ENCODE results near the gene VSTM2L. TPM values are rescaled to one million over a fixed set of nuclear protein-coding genes. Genes with fewer than 3 reads are reported as not detected.

Gene VSTM2L
- total RNA-seq, 1 donor from 2014 or later = 0.29 TPM

- H3K4me1 Mint-ChIP-seq (ENCODE audit: low read depth) = peaks cover 14% of the 10 kb centered on the region
- no peaks in the 10 kb centered on the region for H3K36me3 Mint-ChIP-seq (ENCODE audit: low read depth)
- DNase-seq (ENCODE audit: low spot score) = no peak
- no peak overlapping the region for H3K27ac Mint-ChIP-seq
- intact Hi-C loops (cut with micrococcal nuclease) = no loop called here
- no peaks in the 10 kb centered on the region for H3K9me3 Mint-ChIP-seq
- no peak overlapping the region for H3K4me3 Mint-ChIP-seq
- peaks cover 33% of the 10 kb centered on the region for H3K27me3 Mint-ChIP-seq (ENCODE audit: insufficient read depth)
Measured at GRCh38 chr20:37911261-37911660, 8.3 kb downstream of the VSTM2L start.

GRCh38 chr20:37911838-37912281 is 8.9 kb downstream of the VSTM2L start:
- H3K9me3 Mint-ChIP-seq = no peaks in the 10 kb centered on the region

GRCh38 chr20:37912874-37913273 is 9.9 kb downstream of the VSTM2L start:
- no peak overlapping the region for H3K4me3 Mint-ChIP-seq
- H3K9me3 Mint-ChIP-seq = no peaks in the 10 kb centered on the region
- intact Hi-C loops (cut with micrococcal nuclease) = no loop called here
- peaks cover 28% of the 10 kb centered on the region for H3K27me3 Mint-ChIP-seq (ENCODE audit: insufficient read depth)
- DNase-seq (ENCODE audit: low spot score) = no peak
- peak overlapping the region; percentile 18 for H3K27ac Mint-ChIP-seq
- no peaks in the 10 kb centered on the region for H3K36me3 Mint-ChIP-seq (ENCODE audit: low read depth)
- peaks cover 14% of the 10 kb centered on the region for H3K4me1 Mint-ChIP-seq (ENCODE audit: low read depth)

More at GRCh38 chr20:37911838-37912281, 8.9 kb downstream of the VSTM2L start:
- Mint-ChIP-seq H3K36me3 (ENCODE audit: low read depth) (no peaks in the 10 kb centered on the region), H3K4me3 (no peak overlapping the region), H3K4me1 (ENCODE audit: low read depth) (peaks cover 14% of the 10 kb centered on the region), H3K27me3 (ENCODE audit: insufficient read depth) (peaks cover 33% of the 10 kb centered on the region), H3K27ac (no peak overlapping the region)
- intact Hi-C loops (cut with micrococcal nuclease) = no loop called here
- DNase-seq (ENCODE audit: low spot score) = no peak

GRCh38 chr20:37913567-37914366 is 10.8 kb downstream of the VSTM2L start:
- Mint-ChIP-seq H3K9me3 (no peaks in the 10 kb centered on the region), H3K4me1 (ENCODE audit: low read depth) (peaks cover 14% of the 10 kb centered on the region), H3K27me3 (ENCODE audit: insufficient read depth) (peaks cover 26% of the 10 kb centered on the region), H3K36me3 (ENCODE audit: low read depth) (no peaks in the 10 kb centered on the region), H3K27ac (peak overlapping the region; percentile 5), H3K4me3 (no peak overlapping the region)
- no peak for DNase-seq (ENCODE audit: low spot score)
- intact Hi-C loops (cut with micrococcal nuclease) = no loop called here

GRCh38 chr20:37914367-37914671 is 11.4 kb downstream of the VSTM2L start:
- H3K4me3 Mint-ChIP-seq = no peak overlapping the region
- no peaks in the 10 kb centered on the region for H3K9me3 Mint-ChIP-seq
- no peak for DNase-seq (ENCODE audit: low spot score)
- H3K27me3 Mint-ChIP-seq (ENCODE audit: insufficient read depth) = peaks cover 32% of the 10 kb centered on the region
- H3K27ac Mint-ChIP-seq = no peak overlapping the region
- H3K36me3 Mint-ChIP-seq (ENCODE audit: low read depth) = no peaks in the 10 kb centered on the region
- H3K4me1 Mint-ChIP-seq (ENCODE audit: low read depth) = peaks cover 14% of the 10 kb centered on the region
- intact Hi-C loops (cut with micrococcal nuclease) = no loop called here

- DNase-seq (ENCODE audit: low spot score) = peak; percentile 4
- Mint-ChIP-seq H3K27me3 (ENCODE audit: insufficient read depth) (peaks cover 33% of the 10 kb centered on the region), H3K27ac (no peak overlapping the region)
Measured at GRCh38 chr20:37914672-37915433, 11.9 kb downstream of the VSTM2L start.

GRCh38 chr20:37915434-37915787 is 12.5 kb downstream of the VSTM2L start:
- intact Hi-C loops (cut with micrococcal nuclease) = no loop called here
- H3K36me3 Mint-ChIP-seq (ENCODE audit: low read depth) = no peaks in the 10 kb centered on the region

More at GRCh38 chr20:37914672-37915433, 11.9 kb downstream of the VSTM2L start:
- Mint-ChIP-seq H3K4me3 (no peak overlapping the region), H3K4me1 (ENCODE audit: low read depth) (peaks cover 14% of the 10 kb centered on the region), H3K9me3 (no peaks in the 10 kb centered on the region), H3K36me3 (ENCODE audit: low read depth) (no peaks in the 10 kb centered on the region)
- intact Hi-C loops (cut with micrococcal nuclease) = no loop called here

GRCh38 chr20:37915800-37916570 is 13.1 kb downstream of the VSTM2L start:
- intact Hi-C loops (cut with micrococcal nuclease) = no loop called here
- Mint-ChIP-seq H3K27ac (no peak overlapping the region), H3K36me3 (ENCODE audit: low read depth) (no peaks in the 10 kb centered on the region), H3K9me3 (no peaks in the 10 kb centered on the region), H3K27me3 (ENCODE audit: insufficient read depth) (peaks cover 25% of the 10 kb centered on the region), H3K4me3 (no peak overlapping the region), H3K4me1 (ENCODE audit: low read depth) (peaks cover 14% of the 10 kb centered on the region)
- no peak for DNase-seq (ENCODE audit: low spot score)

More at GRCh38 chr20:37915434-37915787, 12.5 kb downstream of the VSTM2L start:
- no peak for DNase-seq (ENCODE audit: low spot score)
- peaks cover 28% of the 10 kb centered on the region for H3K27me3 Mint-ChIP-seq (ENCODE audit: insufficient read depth)
- no peak overlapping the region for H3K4me3 Mint-ChIP-seq
- H3K27ac Mint-ChIP-seq = no peak overlapping the region
- H3K4me1 Mint-ChIP-seq (ENCODE audit: low read depth) = peaks cover 14% of the 10 kb centered on the region
- H3K9me3 Mint-ChIP-seq = no peaks in the 10 kb centered on the region

GRCh38 chr20:37917461-37917860 is 14.5 kb downstream of the VSTM2L start:
- Mint-ChIP-seq H3K27me3 (ENCODE audit: insufficient read depth) (peaks cover 21% of the 10 kb centered on the region), H3K36me3 (ENCODE audit: low read depth) (no peaks in the 10 kb centered on the region), H3K9me3 (no peaks in the 10 kb centered on the region), H3K4me3 (no peak overlapping the region), H3K4me1 (ENCODE audit: low read depth) (peaks cover 27% of the 10 kb centered on the region), H3K27ac (no peak overlapping the region)
- intact Hi-C loops (cut with micrococcal nuclease) = no loop called here
- DNase-seq (ENCODE audit: low spot score) = no peak

GRCh38 chr20:37918035-37918434 is 15.1 kb downstream of the VSTM2L start:
- no peak overlapping the region for H3K4me3 Mint-ChIP-seq
- DNase-seq (ENCODE audit: low spot score) = no peak
- H3K9me3 Mint-ChIP-seq = no peaks in the 10 kb centered on the region
- H3K27ac Mint-ChIP-seq = no peak overlapping the region
- H3K36me3 Mint-ChIP-seq (ENCODE audit: low read depth) = no peaks in the 10 kb centered on the region
- intact Hi-C loops (cut with micrococcal nuclease) = no loop called here
- H3K4me1 Mint-ChIP-seq (ENCODE audit: low read depth) = peaks cover 24% of the 10 kb centered on the region
- peaks cover 19% of the 10 kb centered on the region for H3K27me3 Mint-ChIP-seq (ENCODE audit: insufficient read depth)

GRCh38 chr20:37919389-37920040 is 16.6 kb downstream of the VSTM2L start:
- Mint-ChIP-seq H3K4me1 (ENCODE audit: low read depth) (peaks cover 20% of the 10 kb centered on the region), H3K27me3 (ENCODE audit: insufficient read depth) (peaks cover 19% of the 10 kb centered on the region), H3K36me3 (ENCODE audit: low read depth) (no peaks in the 10 kb centered on the region), H3K27ac (no peak overlapping the region), H3K4me3 (no peak overlapping the region), H3K9me3 (no peaks in the 10 kb centered on the region)
- DNase-seq (ENCODE audit: low spot score) = no peak
- intact Hi-C loops (cut with micrococcal nuclease) = loop anchor here (5.0 kb wide), 1 partner anchor 73 kb away; no protein-coding TSS in a partner anchor

- no peaks in the 10 kb centered on the region for H3K36me3 Mint-ChIP-seq (ENCODE audit: low read depth)
- DNase-seq (ENCODE audit: low spot score) = no peak
- no peak overlapping the region for H3K4me3 Mint-ChIP-seq
- H3K4me1 Mint-ChIP-seq (ENCODE audit: low read depth) = peaks cover 16% of the 10 kb centered on the region
- H3K27ac Mint-ChIP-seq = no peak overlapping the region
- intact Hi-C loops (cut with micrococcal nuclease) = loop anchor here (5.0 kb wide), 1 partner anchor 72 kb away; no protein-coding TSS in a partner anchor
- no peaks in the 10 kb centered on the region for H3K9me3 Mint-ChIP-seq
- H3K27me3 Mint-ChIP-seq (ENCODE audit: insufficient read depth) = peaks cover 19% of the 10 kb centered on the region
Measured at GRCh38 chr20:37920270-37920669, 17.3 kb downstream of the VSTM2L start.

All from activated T-helper 1 cell treated with anti-CD3 and anti-CD28 coated beads, Interleukin-12 subunit alpha, Interleukin-12 subunit beta, Interleukin-2, Interleukin-4 antibody, amounts not matched to agents 30 ng/mL and 10 ng/mL and 1 ng/mL, durations not matched to agents 14 hours and 24 hours and 36 hours (primary cell).